HTR-8/SVneo (cell line): ENCODE data around the gene IFI27.
A peak's percentile ranks its signal among the peaks of the same experiment; 100 is the strongest.
"Not testable (repeated sequence)": the region's sequence is repeated elsewhere in the genome, so short reads cannot be mapped to it uniquely, and the experiment has no call there.

Source experiments
- DNase-seq: peaks from one replicate; pipeline ENCODE4 v3.0.0; 2011; ENCODE audit warnings: low spot score, mixed read lengths; ENCODE audit not compliant: insufficient read length
- FAIRE-seq: peaks from 2 replicates; lab custom pipeline; 2011; peaks lifted over from hg19 to GRCh38; lab: Jason Lieb, UNC

IFI27 gene

GRCh38 chr14:94144765-94145164, 34.2 kb downstream of the IFI27 start:
- DNase-seq (no peak), FAIRE-seq (no peak)

GRCh38 chr14:94145902-94146527, 35.5 kb downstream of the IFI27 start:
- DNase-seq, result no peak
- no peak for FAIRE-seq

- DNase-seq (no peak), FAIRE-seq (no peak)
Observed at GRCh38 chr14:94152676-94153075, 42.1 kb downstream of the IFI27 start.

- FAIRE-seq, result no peak
- no peak for DNase-seq
Observed at GRCh38 chr14:94153750-94154342, 43.3 kb downstream of the IFI27 start.

- not testable (repeated sequence) for FAIRE-seq, DNase-seq
Observed at GRCh38 chr14:94156143-94156542, 45.6 kb downstream of the IFI27 start.

- DNase-seq (no peak), FAIRE-seq (no peak)
Observed at GRCh38 chr14:94157197-94157596, 46.7 kb downstream of the IFI27 start.

- FAIRE-seq, result no peak
- no peak for DNase-seq
Observed at GRCh38 chr14:94158239-94158883, 47.8 kb downstream of the IFI27 start.

GRCh38 chr14:94161058-94161457, 50.5 kb downstream of the IFI27 start:
- DNase-seq (no peak), FAIRE-seq (no peak)

- no peak for DNase-seq
- no peak for FAIRE-seq
Observed at GRCh38 chr14:94161981-94162380, 51.4 kb downstream of the IFI27 start.

GRCh38 chr14:94162466-94162865, 51.9 kb downstream of the IFI27 start:
- FAIRE-seq (no peak), DNase-seq (no peak)

- no peak for DNase-seq
- FAIRE-seq, result peak; percentile 4
Observed at GRCh38 chr14:94163796-94164195, 53.3 kb downstream of the IFI27 start.

GRCh38 chr14:94164685-94165431, 54.3 kb downstream of the IFI27 start:
- no peak for DNase-seq
- no peak for FAIRE-seq

- FAIRE-seq (no peak), DNase-seq (no peak)
Observed at GRCh38 chr14:94165744-94166143, 55.2 kb downstream of the IFI27 start.
